CD4-positive, alpha-beta T cell treated with Interleukin-17A for 4 hours (primary cell): Measurements from ENCODE around the gene HRK.

ENCODE experiments used
- DNase-seq: peaks from one replicate; pipeline ENCODE4 v3.0.0-alpha.2; 2020; ENCODE audit warnings: mixed read lengths

HRK gene

GRCh38 chr12:116864371-116865160 is 16.7 kb downstream of the HRK start:
- no peak for DNase-seq

GRCh38 chr12:116863275-116863767 is 17.9 kb downstream of the HRK start:
- no peak for DNase-seq

- no peak for DNase-seq
These were observed 19.1 kb downstream of the HRK start for GRCh38 chr12:116862167-116862566.

- peak; percentile 47 for DNase-seq
These were observed 19.9 kb downstream of the HRK start for GRCh38 chr12:116861320-116861719.

GRCh38 chr12:116860263-116860662 is 21.0 kb downstream of the HRK start:
- no peak for DNase-seq

- no peak for DNase-seq
These were observed 22.2 kb downstream of the HRK start for GRCh38 chr12:116859079-116859478.

GRCh38 chr12:116856729-116857128 is 24.5 kb downstream of the HRK start:
- DNase-seq, result no peak

GRCh38 chr12:116855744-116856470 is 25.3 kb downstream of the HRK start:
- DNase-seq, result no peak

GRCh38 chr12:116853507-116853906 is 27.7 kb downstream of the HRK start:
- no peak for DNase-seq

- no peak for DNase-seq
These were observed 28.9 kb downstream of the HRK start for GRCh38 chr12:116852303-116852702.

GRCh38 chr12:116849216-116849615 is 32.0 kb downstream of the HRK start:
- no peak for DNase-seq

GRCh38 chr12:116843085-116843484 is 38.2 kb downstream of the HRK start:
- DNase-seq, result no peak

GRCh38 chr12:116839287-116839830 is 41.9 kb downstream of the HRK start:
- no peak for DNase-seq

- no peak for DNase-seq
These were observed 42.9 kb downstream of the HRK start for GRCh38 chr12:116838365-116838764.

GRCh38 chr12:116837097-116837496 is 44.1 kb downstream of the HRK start:
- DNase-seq, result no peak

- DNase-seq, result no peak
These were observed 45.8 kb downstream of the HRK start for GRCh38 chr12:116835484-116835883.

GRCh38 chr12:116833474-116833873 is 47.8 kb downstream of the HRK start:
- DNase-seq, result no peak

- no peak for DNase-seq
These were observed 48.9 kb downstream of the HRK start for GRCh38 chr12:116832353-116832752.

GRCh38 chr12:116827432-116827831 is 53.8 kb downstream of the HRK start:
- no peak for DNase-seq

GRCh38 chr12:116821291-116821690 is 60.0 kb downstream of the HRK start:
- DNase-seq, result no peak

GRCh38 chr12:116820064-116820656 is 61.1 kb downstream of the HRK start:
- DNase-seq, result no peak

- peak; percentile 95 for DNase-seq
These were observed 62.1 kb downstream of the HRK start for GRCh38 chr12:116818948-116819832.
